DMS79 (cell line): Measurements from ENCODE around the gene UBE4B.
"Not testable (repeated sequence)": the region's sequence is repeated elsewhere in the genome, so short reads cannot be mapped to it uniquely, and the experiment has no call there.

Experiments used
- DNase-seq: peaks from one replicate; lab custom pipeline; 2025; lab: John Stamatoyannopoulos, UW

The UBE4B gene

DNA sequence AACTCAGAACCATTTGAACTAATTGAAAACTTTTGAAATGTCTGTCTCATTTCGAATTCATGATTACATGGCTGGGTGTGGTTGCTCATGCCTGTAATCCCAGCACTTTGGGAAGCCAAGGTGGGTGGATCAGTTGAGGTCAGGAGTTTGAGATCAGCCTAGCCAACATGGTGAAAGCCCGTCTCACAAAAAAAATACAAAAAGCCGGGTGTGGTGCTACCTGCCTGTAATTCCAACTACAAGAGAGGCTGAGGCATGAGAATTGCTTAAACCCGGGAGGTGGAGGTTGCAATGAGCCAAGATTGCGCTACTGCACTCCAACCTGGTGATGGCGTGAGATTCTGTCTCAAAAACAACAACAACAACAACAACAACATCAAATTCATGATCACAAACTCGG lies 40.6 kb downstream of the UBE4B start:
- not testable (repeated sequence) for DNase-seq

DNA sequence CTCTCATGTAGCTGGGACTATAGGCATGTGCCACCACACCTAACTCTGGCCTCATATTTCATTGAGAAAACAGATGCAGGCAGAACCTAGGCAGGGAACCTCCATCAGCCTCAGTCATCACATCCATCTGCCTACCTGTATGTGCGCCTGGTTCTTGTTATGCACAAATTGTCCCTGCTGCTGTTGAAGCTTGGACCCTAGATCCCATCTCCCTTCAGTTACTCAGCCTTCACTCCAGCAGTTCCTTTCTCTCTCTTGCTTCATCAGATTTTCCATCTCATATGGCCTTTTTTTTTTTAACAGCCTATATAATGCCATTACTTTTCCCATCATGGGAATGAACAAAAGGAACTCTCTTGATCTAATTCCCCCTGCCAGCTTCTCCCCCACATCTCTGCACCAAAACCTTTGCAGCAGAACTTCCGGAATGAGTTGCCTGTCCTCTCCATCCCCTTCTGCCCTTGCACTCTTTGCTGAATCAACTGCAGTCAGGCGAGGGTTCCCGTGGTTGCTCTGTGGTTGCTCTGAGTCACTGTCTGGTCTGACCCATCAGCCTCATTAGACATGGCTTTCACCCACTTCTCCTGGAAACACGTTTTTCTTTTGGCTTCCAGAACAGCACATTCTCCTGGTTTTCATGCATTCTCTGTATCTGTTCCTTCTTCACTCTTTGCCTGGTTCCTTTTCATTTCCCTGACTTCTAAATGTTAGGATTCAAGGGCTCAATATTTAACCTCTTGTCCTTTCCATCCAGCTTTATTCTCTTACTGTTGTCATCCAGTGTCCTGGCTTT lies 41.5 kb downstream of the UBE4B start:
- DNase-seq = no peak

DNA sequence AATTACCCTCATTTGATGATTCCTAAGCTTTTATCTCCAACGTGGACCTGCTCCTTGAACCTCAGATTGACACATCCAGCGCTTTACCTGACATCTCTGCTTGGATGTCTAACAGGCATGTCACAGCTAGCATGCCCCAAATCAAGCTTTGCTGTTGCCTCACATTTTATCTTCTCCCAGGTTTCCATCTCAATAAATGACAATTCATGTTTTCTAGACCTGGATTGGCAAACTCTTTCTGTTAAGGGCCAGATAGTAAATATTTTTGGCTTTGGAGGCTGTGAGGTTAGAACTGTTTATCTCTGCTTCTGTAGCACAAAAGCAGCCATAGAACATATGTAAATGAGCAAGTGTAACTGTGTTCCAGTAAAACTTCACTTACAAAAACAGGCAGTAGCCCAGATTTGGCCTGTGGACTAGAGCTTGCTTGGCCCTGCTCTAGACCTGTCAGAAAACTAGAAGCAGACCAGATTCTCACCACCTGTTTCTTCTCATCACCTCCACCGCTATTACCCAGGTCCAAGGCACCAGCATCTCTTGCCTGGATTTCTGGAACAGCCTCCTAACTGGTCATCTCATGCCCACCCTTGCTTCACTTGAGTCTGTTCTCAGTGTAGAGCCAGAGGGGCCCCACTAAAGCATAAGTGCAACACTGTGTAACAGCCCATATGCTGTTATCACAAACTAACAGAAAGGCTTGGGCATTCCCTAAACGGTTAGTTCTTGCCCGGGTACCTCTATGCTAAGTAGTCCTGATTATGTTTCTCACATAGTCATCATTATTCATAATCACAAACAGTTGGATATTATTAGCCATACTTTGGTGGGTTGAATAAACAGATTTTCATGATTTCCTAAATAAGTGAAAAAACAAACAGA lies 42.3 kb downstream of the UBE4B start:
- no peak for DNase-seq

DNA sequence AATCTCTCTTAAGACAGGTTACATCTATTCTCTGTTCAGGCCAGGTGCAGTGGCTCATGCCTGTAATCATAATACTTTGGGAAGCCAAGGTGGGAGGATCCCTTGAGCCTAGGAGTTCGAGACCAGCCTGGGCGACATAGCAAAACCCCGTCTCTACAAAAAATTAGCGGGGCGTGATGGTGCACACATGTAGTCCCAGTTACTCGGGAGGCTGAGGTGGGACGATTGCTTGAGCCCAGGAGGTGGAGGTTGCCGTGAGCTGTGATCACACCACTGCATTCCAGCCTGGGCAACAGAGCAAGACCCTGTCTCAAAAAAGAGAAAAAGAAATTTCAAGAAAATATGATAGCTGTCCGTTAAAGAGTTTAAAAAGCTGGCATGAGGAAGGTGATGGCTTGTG lies 43.0 kb downstream of the UBE4B start:
- no peak for DNase-seq

DNA sequence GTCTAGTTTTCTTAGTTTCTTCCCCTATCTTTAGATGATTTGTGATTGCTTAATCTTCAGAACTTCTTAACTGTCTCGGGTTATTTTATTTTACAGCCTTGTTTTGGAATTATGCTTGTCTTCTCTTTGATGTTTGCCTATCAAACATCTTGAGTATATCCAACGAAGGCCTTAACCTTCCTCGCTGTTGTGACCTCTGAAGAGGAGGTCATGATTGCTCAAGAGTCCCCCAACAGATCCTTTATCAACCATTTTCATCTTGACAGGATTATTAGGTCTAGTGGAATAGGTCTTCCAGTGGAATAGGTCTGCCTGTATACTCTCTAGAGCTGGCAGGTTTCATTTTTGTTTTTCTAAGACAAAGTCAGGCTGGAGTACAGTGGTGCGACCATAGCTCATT lies 45.7 kb downstream of the UBE4B start:
- no peak for DNase-seq

DNA sequence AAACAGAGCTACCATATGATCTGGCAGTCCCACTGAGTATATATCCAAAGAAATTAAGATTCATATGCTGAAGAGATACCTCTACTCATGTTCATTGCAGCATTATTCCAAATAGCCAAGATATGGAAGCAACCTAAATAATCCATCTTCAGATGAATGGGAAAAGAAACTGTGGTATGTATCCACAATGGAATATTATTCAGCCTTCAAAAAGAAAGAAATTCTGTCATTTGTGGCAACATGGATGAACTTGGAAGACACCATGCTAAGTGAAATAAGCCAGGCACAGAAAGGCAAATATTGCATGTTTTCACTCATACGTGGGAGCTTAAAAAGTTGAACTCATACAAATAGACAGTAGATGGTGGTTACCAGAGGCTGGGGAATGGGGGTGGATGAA lies 47.8 kb downstream of the UBE4B start:
- DNase-seq = no peak

DNA sequence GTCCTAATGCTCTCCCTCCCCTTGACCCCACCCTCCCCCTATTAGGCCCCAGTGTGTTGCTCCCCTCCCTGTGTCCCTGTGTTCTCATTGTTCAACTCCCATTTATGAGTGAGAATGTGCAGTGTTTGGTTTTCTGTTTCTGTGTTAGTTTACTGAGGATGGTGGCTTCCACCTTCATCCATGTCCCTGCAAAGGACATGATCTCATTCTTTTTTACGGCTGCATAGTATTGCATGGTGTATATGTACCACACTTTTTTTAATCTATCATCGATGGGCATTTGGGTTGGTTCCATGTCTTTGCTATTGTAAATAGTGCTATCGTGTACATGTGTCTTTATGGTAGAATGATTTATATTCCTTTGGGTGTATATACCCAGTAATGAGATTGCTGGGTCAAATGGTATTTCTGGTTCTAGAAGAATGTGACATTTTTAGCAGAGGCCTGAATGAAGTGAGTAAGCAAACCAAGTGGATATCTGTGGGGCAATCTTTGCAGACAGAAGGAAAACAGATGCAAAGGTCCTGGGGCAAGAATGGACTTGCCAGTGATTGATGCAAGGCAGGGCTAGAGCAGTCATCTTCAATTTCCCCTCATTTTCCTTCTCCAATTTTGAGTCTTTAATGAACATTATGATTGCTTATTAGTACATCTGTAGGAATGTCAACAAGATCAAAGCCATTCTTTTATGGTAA lies 50.2 kb downstream of the UBE4B start:
- no peak for DNase-seq

DNA sequence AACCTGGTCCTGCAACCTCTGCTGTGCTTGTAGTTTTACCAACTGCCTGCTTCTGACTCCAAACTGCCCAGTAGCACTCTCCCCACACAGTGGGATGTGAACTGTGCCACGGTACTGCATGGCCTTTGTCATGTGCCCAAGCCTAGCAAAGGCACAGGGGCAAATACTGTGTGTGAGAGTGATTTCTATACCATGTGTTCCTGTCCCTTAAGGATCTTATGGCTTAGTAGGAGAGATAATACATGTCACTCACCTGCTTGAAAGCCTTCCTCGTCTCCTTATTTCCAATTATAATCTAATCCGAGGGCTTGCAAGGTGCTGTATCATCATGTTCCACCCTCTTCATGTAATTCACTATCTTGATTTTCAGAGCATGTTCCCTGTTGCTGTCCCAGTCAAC lies 51.3 kb downstream of the UBE4B start:
- no peak for DNase-seq

DNA sequence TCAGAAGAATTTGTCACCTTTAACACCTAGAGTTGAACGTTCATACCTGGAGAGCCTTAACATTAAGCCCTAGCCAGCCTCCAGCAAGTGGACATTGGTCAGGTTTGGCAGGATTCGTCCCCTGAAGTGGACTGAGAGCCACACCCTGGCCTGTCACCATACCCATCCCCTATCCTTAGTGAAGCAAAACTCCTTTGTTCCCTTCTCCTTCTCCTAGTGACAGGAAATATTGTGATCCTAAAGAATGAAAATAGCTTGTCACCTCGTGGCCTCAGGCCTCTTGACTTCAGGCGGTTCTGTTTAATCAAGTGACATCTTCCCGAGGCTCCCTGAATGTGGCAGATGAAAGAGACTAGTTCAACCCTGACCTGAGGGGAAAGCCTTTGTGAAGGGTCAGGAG lies 52.3 kb downstream of the UBE4B start:
- DNase-seq = no peak

DNA sequence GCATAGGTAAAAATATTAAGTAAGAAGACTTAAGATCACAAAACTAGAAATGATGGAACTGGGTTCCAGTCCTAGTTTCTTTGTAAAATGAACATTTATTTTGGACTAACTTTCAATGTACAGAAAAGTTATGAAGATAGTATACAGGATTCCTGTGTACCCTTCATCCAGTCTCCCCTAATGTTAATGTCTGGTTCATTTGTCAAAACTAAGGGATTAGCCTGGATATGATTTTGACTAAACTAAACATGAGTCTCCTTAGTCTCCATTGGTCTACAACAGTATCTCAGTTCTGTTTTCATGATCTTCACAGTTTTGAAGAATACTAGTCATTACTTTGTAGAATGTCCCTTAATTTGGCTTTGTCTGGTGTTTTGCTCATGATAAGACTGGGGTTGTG lies 54.5 kb downstream of the UBE4B start:
- DNase-seq = no peak

DNA sequence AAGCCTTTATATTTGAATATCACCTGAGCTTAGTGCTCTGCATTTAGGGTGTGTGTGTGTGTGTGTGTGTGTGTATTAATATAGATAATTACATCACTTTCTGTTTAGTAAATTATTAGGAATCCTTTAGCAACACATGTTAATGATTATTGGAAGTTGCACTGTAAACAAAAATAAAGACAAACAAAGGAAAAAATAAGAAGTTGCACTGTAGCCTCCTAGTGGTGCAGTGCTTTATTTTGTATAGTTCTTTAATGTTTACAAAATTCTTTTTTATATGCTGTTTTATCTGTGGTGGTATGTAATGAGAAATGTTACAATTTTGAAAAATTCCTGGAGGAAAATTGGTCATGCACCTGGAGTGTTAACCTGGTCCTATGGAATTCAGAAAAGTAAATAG lies 69.2 kb downstream of the UBE4B start:
- no peak for DNase-seq

DNA sequence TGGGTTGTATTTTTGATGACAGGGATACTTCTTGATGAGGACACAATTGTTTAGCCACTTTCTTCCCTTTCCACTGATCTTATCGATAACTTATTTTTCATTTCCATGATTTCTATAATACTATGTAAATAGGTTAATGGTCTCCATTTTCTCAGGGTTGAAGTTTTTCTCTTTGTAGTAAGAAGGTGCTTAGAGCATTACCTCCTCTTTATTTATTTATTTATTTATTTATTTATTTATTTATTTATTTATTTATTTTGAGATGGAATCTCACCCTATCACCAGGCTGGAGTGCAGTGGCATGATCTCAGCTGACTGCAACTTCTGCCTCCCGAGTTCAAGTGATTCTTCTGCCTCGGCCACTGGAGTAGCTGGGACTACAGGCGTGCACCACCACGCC lies 70.4 kb downstream of the UBE4B start:
- no peak for DNase-seq

DNA sequence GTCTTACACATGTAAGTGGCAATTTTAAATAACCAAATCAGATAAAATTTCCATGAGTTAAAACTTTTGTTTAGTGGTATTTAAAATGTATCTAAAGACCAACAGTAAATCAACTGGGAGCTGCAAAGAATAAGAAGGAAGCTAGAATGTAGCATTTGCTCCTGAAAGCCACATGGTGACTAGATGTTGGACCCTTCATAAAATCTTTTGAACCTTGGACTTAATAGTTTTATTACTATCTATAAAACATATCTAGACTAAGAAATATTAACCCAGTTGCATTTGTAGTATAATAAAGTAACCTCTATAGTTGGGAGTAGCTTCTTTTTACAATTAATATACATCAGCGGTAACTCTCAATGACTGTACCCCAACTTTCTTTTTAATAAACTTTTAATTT lies 72.1 kb downstream of the UBE4B start:
- DNase-seq = no peak

DNA sequence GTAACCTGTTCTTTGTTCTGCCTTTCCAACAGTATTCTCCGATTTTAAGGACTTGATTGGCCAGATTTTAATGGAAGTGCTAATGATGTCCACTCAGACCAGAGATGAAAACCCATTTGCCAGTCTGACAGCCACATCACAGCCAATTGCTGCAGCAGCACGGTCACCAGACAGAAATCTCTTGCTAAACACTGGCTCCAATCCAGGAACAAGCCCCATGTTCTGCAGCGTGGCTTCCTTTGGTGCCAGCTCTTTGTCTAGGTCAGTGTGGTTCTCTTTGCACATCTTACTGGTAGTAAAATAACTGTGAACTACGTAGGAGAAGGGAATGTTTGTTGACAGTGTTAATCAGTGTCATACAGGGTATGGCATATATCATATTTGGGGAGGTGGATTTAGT lies 72.7 kb downstream of the UBE4B start:
- DNase-seq = no peak

DNA sequence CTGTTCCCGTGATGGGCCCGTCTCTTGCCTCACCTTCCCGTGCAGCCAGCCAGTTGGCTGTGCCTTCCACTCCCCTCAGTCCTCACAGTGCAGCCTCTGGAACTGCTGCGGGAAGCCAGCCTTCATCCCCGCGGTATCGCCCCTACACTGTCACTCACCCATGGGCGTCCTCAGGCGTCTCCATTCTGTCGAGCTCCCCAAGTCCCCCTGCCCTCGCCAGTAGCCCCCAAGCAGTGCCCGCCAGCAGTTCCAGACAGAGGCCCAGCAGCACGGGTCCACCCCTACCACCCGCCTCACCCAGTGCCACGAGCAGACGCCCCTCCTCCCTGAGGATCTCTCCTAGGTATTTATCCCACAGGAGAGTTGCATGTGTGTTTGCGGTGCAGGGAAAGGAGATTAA lies 73.5 kb downstream of the UBE4B start:
- DNase-seq = no peak

DNA sequence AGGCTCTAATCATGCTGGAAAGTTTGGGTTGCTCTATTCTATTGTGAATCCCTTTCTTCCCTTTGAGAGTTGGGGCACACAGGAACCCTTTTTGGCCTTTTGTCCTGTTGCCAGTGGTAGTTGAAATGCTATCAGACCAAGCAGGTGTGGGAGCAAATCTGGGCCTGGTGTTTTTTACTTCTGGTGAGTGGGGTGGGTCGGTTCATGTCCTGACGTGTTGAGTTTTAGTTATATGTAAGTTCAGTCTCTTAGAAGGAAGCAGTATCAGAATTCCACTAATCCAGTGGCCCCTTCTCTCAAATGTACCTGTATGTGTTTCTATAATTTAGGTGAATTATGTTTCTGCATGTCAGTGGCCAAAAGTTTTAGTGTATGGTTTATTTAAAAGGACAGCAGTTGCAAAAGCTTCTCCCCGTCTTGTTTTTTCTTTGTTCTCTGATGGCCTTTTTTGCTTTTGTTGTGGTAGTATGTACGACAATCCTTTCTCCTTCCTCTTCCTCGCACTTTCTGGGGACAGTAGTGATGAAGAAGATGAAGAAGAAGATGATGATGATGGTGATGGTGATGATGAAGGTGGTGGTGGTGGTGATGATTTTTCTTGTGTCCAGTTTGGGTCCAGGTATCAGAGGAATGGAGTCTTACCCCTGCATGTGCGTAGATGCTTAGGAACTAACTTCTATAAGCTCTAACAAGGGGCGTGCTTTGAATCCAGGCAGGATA lies 74.2 kb downstream of the UBE4B start:
- DNase-seq = no peak

DNA sequence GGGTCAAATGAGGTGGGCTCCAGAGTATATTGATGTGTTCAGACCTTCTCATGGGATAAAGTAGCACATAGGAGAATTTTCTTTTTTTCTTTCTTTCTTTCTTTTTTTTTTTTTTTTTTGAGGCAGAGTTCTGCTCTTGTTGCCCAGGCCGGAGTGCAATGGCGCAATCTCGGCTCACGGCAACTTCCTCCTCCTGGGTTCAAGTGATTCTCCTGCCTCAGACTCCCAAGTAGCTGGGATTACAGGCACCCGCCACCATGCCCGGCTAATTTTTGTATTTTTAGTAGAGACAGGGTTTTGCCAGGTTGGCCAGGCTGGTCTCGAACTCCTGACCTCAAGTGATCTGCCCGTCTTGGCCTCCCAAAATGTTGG lies 74.7 kb downstream of the UBE4B start:
- DNase-seq = not testable (repeated sequence)

DNA sequence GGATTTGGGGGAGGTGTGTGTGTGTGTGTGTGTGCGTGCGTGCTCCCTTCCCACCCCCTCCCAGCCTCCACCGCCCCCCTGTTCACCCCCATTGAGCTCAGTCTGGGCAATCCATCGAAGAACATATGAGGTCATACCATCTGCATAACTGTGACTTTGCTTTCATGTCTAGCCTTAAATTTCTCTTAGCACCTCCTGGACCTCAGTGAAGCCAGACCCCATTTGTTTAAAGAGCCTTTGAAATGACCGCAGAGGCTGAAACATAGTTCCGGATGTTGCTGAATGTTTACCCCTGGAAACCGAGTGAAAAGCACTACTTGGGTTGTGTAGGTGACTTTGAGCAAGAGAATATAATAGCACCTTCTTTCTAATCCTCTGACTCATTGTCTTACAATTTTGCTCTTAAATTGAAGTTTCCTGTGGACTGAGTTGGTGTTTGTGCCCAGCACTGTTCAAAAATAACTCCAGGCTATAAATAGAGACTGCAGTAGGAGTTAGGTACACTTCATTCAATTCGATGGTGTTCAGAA lies 75.4 kb downstream of the UBE4B start:
- DNase-seq = no peak

DNA sequence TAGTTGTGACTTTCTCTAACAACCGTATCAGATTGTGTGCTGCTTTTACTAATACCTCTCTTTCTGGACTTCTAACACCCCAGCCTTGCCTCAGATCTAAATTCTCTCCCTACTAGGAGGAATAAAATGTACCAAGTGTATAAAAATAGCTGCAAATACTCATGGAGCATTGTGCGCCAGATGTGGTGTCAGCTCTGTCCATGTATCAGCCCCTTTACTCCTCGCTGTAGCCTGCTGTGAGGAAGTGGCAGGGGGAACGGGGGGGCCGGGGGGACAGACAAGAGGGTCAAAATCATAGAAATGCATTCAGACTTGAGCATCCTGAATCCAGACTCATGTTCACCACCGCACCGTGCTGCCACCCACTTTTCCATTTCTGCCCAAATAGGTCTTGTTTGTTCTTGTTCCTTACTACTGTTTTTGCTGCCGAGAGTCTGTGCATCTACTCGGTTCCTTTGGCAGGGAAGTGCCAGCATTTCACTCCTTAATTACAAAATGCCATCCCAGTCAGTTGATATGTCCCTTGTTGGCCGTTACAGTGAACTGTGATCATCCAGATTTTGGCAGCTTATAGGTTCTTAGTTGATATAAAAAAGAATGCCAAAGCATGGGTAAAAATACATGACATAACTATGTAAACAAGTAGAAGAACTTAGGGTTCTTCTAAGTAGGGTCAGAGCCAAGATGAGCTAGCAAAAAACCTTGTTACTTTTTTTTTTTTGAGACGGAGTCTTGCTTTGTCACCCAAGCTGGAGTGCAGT lies 76.4 kb downstream of the UBE4B start:
- no peak for DNase-seq

DNA sequence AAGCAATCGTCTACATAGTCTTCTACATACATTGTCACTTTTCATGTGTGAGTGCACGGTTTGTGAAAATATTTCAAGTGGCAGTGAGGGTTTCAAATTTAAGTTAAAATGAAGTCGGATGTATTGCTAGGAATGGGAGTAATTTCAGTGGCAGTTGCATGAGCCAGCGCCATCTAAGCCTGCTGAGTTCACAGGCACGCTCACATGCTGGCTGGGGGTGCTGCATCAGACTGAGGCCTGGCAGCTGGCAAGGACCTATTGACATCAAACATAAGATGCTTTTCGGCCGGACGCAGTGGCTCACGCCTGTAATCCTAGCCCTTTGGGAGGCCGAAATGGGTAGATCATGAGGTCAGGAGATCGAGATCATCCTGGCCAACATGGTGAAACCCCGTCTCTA lies 80.7 kb downstream of the UBE4B start:
- DNase-seq = no peak

DNA sequence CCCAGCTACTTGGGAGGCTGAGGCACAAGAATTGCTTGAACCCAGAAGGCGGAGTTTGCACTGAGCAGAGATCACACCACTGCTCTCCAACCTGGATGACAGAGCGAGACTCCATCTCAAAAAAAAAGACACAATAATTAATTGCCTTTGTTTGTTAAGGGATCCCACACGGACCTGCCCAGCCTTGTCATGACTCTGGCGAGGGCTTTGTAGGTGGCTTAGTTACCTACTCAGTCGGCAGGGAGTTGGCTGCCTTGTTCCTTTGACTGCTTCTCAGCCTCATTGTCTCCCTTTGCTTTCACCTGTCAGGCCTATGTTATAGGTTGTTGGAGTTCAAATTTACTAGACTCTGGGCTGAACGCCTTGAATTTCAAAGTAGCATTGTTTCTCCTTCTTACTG lies 82.0 kb downstream of the UBE4B start:
- DNase-seq = no peak
